HepG2 (cell line): ENCODE data around the gene VGLL4. TPM values are rescaled to one million over a fixed set of nuclear protein-coding genes. Genes with fewer than 3 reads are reported as not detected.

ENCODE experiments used
- AGO1 ChIP-seq: fragments of 200-400 bp; formaldehyde crosslinking; IDR thresholded peaks from 2 replicates; pipeline ENCODE4 v1.6.1; 2017; ENCODE audit warnings: mild to moderate bottlenecking, low read depth, low read length, moderate library complexity; ENCODE audit not compliant: poor library complexity, severe bottlenecking
- CBX5 ChIP-seq: sonication (generic); formaldehyde crosslinking; IDR thresholded peaks from 2 replicates; pipeline ENCODE4 v1.4.0; 2020; ENCODE audit warnings: missing genetic modification reagents, borderline replicate concordance
- CREM ChIP-seq, 2 experiments: sonication (generic) in 1 of 2; formaldehyde crosslinking in 1 of 2; IDR thresholded peaks; 2 replicates each; pipeline versions ENCODE4 v1.4.0 to v1.6.1; 2016 to 2020; ENCODE audit warnings: antibody characterized with exemption in 1 of 2, mild to moderate bottlenecking in 1 of 2, missing genetic modification reagents in 1 of 2
- FOSL2 ChIP-seq: sonication (generic); formaldehyde crosslinking; IDR thresholded peaks from 2 replicates; pipeline ENCODE4 v1.4.0; 2020; ENCODE audit warnings: missing genetic modification reagents
- FOXP1 ChIP-seq, 2 experiments: fragments of 450-650 bp in 1 of 2; IDR thresholded peaks; 2 replicates each; pipeline ENCODE4 v1.6.1; 2017 to 2018; ENCODE audit warnings: antibody characterized with exemption in 1 of 2
- GATAD1 ChIP-seq: IDR thresholded peaks from 2 replicates; pipeline ENCODE4 v1.6.1; 2016; ENCODE audit warnings: missing genetic modification reagents, missing compliant biosample characterization
- HMG20A ChIP-seq: IDR thresholded peaks from 2 replicates; pipeline ENCODE4 v1.6.1; 2016; ENCODE audit warnings: borderline replicate concordance
- MED1 ChIP-seq: sonication (generic); formaldehyde crosslinking; IDR thresholded peaks from 2 replicates; pipeline ENCODE4 v1.4.0; 2020; ENCODE audit warnings: missing genetic modification reagents
- NR2C2 ChIP-seq: sonication (generic); formaldehyde crosslinking; IDR thresholded peaks from 2 replicates; pipeline ENCODE4 v1.4.0; 2020; ENCODE audit warnings: missing genetic modification reagents, mild to moderate bottlenecking, moderate library complexity, borderline replicate concordance
- RXRA ChIP-seq: sonication (generic); formaldehyde crosslinking; IDR thresholded peaks from 2 replicates; pipeline ENCODE4 v1.5.1; 2020; ENCODE audit warnings: missing genetic modification reagents
- SIN3A ChIP-seq: IDR thresholded peaks from 2 replicates; pipeline ENCODE4 v1.6.1; 2011; ENCODE audit warnings: low read depth, mild to moderate bottlenecking, control low read depth, low read length, borderline replicate concordance
- TCF7 ChIP-seq: sonication (generic); IDR thresholded peaks from 2 replicates; pipeline ENCODE4 v1.6.1; 2016; ENCODE audit warnings: antibody characterized with exemption, low read depth
- ZBTB7B ChIP-seq: sonication (generic); formaldehyde crosslinking; IDR thresholded peaks from 2 replicates; pipeline ENCODE4 v1.4.0; 2020; ENCODE audit warnings: missing genetic modification reagents
- ZFP90 ChIP-seq: sonication (generic); formaldehyde crosslinking; IDR thresholded peaks from 2 replicates; pipeline ENCODE4 v1.8.0; 2022; ENCODE audit warnings: missing genetic modification reagents, mild to moderate bottlenecking, inconsistent platforms, borderline replicate concordance
- ZNF33B ChIP-seq: sonication (generic); formaldehyde crosslinking; IDR thresholded peaks from 2 replicates; pipeline ENCODE4 v1.5.1; 2020; ENCODE audit warnings: mild to moderate bottlenecking, missing genetic modification reagents
- ZNF496 ChIP-seq: sonication (generic); formaldehyde crosslinking; IDR thresholded peaks from 2 replicates; pipeline ENCODE4 v1.8.1; 2023; ENCODE audit warnings: mild to moderate bottlenecking, moderate library complexity, missing genetic modification reagents; ENCODE audit not compliant: insufficient replicate concordance
- ZNF570 ChIP-seq: sonication (generic); formaldehyde crosslinking; IDR thresholded peaks from 2 replicates; pipeline ENCODE4 v1.4.0; 2020; ENCODE audit warnings: mild to moderate bottlenecking, missing genetic modification reagents, borderline replicate concordance
- ZNF839 ChIP-seq: sonication (generic); formaldehyde crosslinking; IDR thresholded peaks from 2 replicates; pipeline ENCODE4 v1.4.0; 2020; ENCODE audit warnings: missing genetic modification reagents, mild to moderate bottlenecking, borderline replicate concordance
- polyA plus RNA-seq, 8 experiments: library from polyadenylated mRNA; depleted of rRNA in 3 of 8; stranded (reverse) in 7 of 8; unstranded in 1 of 8; fragments of >200 nt; fragmentation: Illumina TruSeq in 4 of 8; extraction: Trizol in 4 of 8; gene quantifications; 2 replicates each; pipeline versions ENCODE4 v1.2.1 to v1.2.3, GENCODE V29; 2011 to 2016; ENCODE audit warnings: low read depth in 4 of 8, missing spikeins in 1 of 8, mixed read lengths in 1 of 8; ENCODE audit not compliant: insufficient read depth in 1 of 8
- total RNA-seq, 5 experiments: library from RNA; depleted of rRNA; stranded (reverse); fragments of >200 nt; fragmentation: Illumina TruSeq; extraction: Trizol; gene quantifications; 2 replicates each; pipeline ENCODE4 v1.2.3, GENCODE V29; 2016; ENCODE audit warnings: low read depth in 1 of 5
- TF ChIP-seq, protein P1 (sequence below): sonication (generic); formaldehyde crosslinking; IDR thresholded peaks from 2 replicates; pipeline ENCODE4 v1.4.0; 2020; ENCODE audit warnings: mild to moderate bottlenecking, missing genetic modification reagents
- TF ChIP-seq, protein P2 (sequence below): sonication (generic); formaldehyde crosslinking; conservative IDR thresholded peaks from 2 replicates; pipeline ENCODE4 v1.4.0; 2020; ENCODE audit warnings: mild to moderate bottlenecking, missing genetic modification reagents, moderate library complexity
- TF ChIP-seq, protein P3 (sequence below): sonication (generic); formaldehyde crosslinking; IDR thresholded peaks from 2 replicates; pipeline ENCODE4 v1.4.0; 2020; ENCODE audit warnings: missing genetic modification reagents

Gene VGLL4
- total and polyA plus RNA-seq, 2 of the 13 experiments (the other 11 are each of a cell fraction or from before 2014, with no cell fraction given), result 23.2 to 39.0 TPM

DNA sequence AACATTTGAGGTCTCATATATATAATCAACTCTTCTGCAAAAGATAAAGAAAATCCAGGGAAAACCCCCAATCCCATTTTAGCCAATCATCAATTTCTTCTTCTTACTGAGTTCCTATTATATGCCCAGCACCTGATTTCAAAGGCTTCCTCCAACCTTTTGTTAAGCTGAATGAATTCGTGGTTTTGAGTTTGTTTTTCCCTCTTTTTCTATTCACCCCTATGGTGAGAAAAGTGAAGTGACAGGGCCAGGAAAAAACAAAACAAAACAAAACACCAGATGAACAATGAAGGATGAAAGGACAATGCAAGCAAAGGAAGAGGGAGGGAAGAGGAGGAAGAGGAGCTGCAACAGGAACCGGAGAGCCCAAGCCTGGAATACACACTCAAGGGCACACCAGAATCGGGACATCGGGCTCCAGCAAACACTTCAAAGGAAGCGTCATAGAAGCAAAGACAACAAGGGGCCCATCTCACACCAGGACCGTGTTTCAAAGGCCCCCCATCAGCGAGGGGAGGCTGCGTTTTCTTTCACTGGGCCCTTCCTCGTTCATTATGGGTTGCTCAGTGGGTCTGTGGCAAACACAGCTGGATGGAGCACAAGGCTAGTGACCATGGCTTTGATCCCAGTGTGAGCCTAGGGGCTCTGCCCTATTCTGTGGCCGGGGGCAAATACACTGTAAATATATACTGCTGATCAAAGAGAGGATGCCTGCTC is 50.2 kb downstream of the VGLL4 start (continued):
- TF ChIP-seq HMG20A (CRISPR knock-in tag) (peak; percentile 27; the same call in 1 of the 2 replicates), GATAD1 (no peak), ZNF496 (CRISPR knock-in tag) (no peak), ZFP90 (CRISPR knock-in tag) (no peak), RXRA (CRISPR knock-in tag) (peak; percentile 68; the same call in 1 of the 2 replicates), MED1 (peak; percentile 47; the same call in 1 of the 2 replicates), ZNF570 (CRISPR knock-in tag) (no peak), SIN3A (0 out of 2 replicates have a peak, but pooled peaks have one; percentile 36), ZBTB7B (CRISPR knock-in tag) (0 out of 2 replicates have a peak, but pooled peaks have one; percentile 27), AGO1 (no peak), FOXP1 (IDR thresholded peaks at IDR 0.05) (no peak), FOXP1 (CRISPR knock-in tag; IDR thresholded peaks at IDR 0.05) (peak; percentile 74; the same call in 1 of the 2 replicates), TCF7 (peak; percentile 92), CBX5 (0 out of 2 replicates have a peak, but pooled peaks have one; percentile 31), NR2C2 (CRISPR knock-in tag) (no peak), CREM (IDR thresholded peaks at IDR 0.05) (peak; percentile 65), CREM (CRISPR knock-in tag; IDR thresholded peaks at IDR 0.05) (no peak), FOSL2 (CRISPR knock-in tag) (peak; percentile 63), ZNF33B (CRISPR knock-in tag) (no peak), ZNF839 (CRISPR knock-in tag) (no peak)
- TF ChIP-seq, protein P1, sequence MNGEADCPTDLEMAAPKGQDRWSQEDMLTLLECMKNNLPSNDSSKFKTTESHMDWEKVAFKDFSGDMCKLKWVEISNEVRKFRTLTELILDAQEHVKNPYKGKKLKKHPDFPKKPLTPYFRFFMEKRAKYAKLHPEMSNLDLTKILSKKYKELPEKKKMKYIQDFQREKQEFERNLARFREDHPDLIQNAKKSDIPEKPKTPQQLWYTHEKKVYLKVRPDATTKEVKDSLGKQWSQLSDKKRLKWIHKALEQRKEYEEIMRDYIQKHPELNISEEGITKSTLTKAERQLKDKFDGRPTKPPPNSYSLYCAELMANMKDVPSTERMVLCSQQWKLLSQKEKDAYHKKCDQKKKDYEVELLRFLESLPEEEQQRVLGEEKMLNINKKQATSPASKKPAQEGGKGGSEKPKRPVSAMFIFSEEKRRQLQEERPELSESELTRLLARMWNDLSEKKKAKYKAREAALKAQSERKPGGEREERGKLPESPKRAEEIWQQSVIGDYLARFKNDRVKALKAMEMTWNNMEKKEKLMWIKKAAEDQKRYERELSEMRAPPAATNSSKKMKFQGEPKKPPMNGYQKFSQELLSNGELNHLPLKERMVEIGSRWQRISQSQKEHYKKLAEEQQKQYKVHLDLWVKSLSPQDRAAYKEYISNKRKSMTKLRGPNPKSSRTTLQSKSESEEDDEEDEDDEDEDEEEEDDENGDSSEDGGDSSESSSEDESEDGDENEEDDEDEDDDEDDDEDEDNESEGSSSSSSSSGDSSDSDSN (CRISPR knock-in tag), result peak; percentile 29; the same call in 1 of the 2 replicates
- TF ChIP-seq, protein P2, sequence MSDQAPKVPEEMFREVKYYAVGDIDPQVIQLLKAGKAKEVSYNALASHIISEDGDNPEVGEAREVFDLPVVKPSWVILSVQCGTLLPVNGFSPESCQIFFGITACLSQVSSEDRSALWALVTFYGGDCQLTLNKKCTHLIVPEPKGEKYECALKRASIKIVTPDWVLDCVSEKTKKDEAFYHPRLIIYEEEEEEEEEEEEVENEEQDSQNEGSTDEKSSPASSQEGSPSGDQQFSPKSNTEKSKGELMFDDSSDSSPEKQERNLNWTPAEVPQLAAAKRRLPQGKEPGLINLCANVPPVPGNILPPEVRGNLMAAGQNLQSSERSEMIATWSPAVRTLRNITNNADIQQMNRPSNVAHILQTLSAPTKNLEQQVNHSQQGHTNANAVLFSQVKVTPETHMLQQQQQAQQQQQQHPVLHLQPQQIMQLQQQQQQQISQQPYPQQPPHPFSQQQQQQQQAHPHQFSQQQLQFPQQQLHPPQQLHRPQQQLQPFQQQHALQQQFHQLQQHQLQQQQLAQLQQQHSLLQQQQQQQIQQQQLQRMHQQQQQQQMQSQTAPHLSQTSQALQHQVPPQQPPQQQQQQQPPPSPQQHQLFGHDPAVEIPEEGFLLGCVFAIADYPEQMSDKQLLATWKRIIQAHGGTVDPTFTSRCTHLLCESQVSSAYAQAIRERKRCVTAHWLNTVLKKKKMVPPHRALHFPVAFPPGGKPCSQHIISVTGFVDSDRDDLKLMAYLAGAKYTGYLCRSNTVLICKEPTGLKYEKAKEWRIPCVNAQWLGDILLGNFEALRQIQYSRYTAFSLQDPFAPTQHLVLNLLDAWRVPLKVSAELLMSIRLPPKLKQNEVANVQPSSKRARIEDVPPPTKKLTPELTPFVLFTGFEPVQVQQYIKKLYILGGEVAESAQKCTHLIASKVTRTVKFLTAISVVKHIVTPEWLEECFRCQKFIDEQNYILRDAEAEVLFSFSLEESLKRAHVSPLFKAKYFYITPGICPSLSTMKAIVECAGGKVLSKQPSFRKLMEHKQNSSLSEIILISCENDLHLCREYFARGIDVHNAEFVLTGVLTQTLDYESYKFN (CRISPR knock-in tag), result peak; percentile 75
- TF ChIP-seq, protein P3, sequence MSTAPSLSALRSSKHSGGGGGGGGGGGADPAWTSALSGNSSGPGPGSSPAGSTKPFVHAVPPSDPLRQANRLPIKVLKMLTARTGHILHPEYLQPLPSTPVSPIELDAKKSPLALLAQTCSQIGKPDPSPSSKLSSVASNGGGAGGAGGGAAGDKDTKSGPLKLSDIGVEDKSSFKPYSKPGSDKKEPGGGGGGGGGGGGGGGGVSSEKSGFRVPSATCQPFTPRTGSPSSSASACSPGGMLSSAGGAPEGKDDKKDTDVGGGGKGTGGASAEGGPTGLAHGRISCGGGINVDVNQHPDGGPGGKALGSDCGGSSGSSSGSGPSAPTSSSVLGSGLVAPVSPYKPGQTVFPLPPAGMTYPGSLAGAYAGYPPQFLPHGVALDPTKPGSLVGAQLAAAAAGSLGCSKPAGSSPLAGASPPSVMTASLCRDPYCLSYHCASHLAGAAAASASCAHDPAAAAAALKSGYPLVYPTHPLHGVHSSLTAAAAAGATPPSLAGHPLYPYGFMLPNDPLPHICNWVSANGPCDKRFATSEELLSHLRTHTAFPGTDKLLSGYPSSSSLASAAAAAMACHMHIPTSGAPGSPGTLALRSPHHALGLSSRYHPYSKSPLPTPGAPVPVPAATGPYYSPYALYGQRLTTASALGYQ (CRISPR knock-in tag), result peak; percentile 35; the same call in 1 of the 2 replicates
